CD14-positive monocyte (primary cell): ENCODE measurements around the gene CCDC51. TPM values are rescaled to one million over a fixed set of nuclear protein-coding genes. Genes with fewer than 3 reads are reported as not detected.

Experiments
- DNase-seq, 3 donors: peaks; one replicate each; pipeline ENCODE4 v3.0.0-alpha.2; 2011 to 2022
- H2AFZ ChIP-seq: 2 replicates; pipeline ENCODE4 v1.6.0; 2012; ENCODE audit warnings: mild to moderate bottlenecking, low read depth, low read length, inconsistent platforms; ENCODE audit not compliant: insufficient read depth, poor library complexity, severe bottlenecking
- H3K27ac ChIP-seq, 2 donors: 1 replicate in 1 of 2; 2 replicates in 1 of 2; pipeline ENCODE4 v1.5.1; 2012 to 2013; ENCODE audit warnings: low read length in 2 of 2, control low read depth in 1 of 2, inconsistent platforms in 1 of 2, low read depth in 1 of 2, mild to moderate bottlenecking in 1 of 2
- H3K27me3 ChIP-seq, 2 donors: one replicate each; pipeline versions ENCODE4 v1.6.0 to v1.6.1; 2011 to 2013; ENCODE audit warnings: low read length in 2 of 2; ENCODE audit not compliant: control insufficient read depth in 2 of 2, insufficient read depth in 2 of 2
- H3K36me3 ChIP-seq, 2 donors: replicated peaks in 1 of 2; 1 replicate in 1 of 2; 2 replicates in 1 of 2; pipeline versions ENCODE4 v1.5.1 to v1.6.1; 2012 to 2013; ENCODE audit warnings: low read length in 2 of 2, control low read depth in 1 of 2, inconsistent platforms in 1 of 2, mild to moderate bottlenecking in 1 of 2; ENCODE audit not compliant: insufficient read depth in 2 of 2, control insufficient read depth in 1 of 2
- H3K4me1 ChIP-seq, 2 donors: 1 replicate in 1 of 2; 2 replicates in 1 of 2; pipeline versions ENCODE4 v1.5.1 to v1.6.1; 2012 to 2013; ENCODE audit warnings: low read length in 2 of 2, control low read depth in 1 of 2, inconsistent platforms in 1 of 2, mild to moderate bottlenecking in 1 of 2, moderate library complexity in 1 of 2; ENCODE audit not compliant: insufficient read depth in 2 of 2, control insufficient read depth in 1 of 2
- H3K4me2 ChIP-seq: replicated peaks from 2 replicates; pipeline ENCODE3; 2012; ENCODE audit warnings: low read length, moderate library complexity, mild to moderate bottlenecking; ENCODE audit not compliant: poor library complexity, severe bottlenecking; ENCODE audit errors: extremely low read depth
- H3K4me3 ChIP-seq, 3 experiments: fragments of 200-600 bp in 1 of 3; sonication (generic) in 1 of 3; replicated peaks in 1 of 3; 1 replicate in 2 of 3; 2 replicates in 1 of 3; pipeline ENCODE4 v1.5.1; 2011 to 2013; ENCODE audit warnings: low read length in 3 of 3, mild to moderate bottlenecking in 3 of 3, control low read depth in 2 of 3, low read depth in 2 of 3, inconsistent platforms in 1 of 3, moderate library complexity in 1 of 3
- H3K79me2 ChIP-seq: 2 replicates; pipeline ENCODE4 v1.6.0; 2012; ENCODE audit warnings: mild to moderate bottlenecking, control low read depth, inconsistent platforms, low read length, moderate library complexity; ENCODE audit not compliant: insufficient read depth
- H3K9ac ChIP-seq: 2 replicates; pipeline ENCODE4 v1.6.0; 2017; ENCODE audit warnings: low read length, mild to moderate bottlenecking; ENCODE audit not compliant: insufficient read depth, poor library complexity, severe bottlenecking
- H3K9me3 ChIP-seq, 2 donors: replicated peaks in 1 of 2; 1 replicate in 1 of 2; 2 replicates in 1 of 2; pipeline versions ENCODE4 v1.5.1 to v1.6.1; 2012 to 2013; ENCODE audit warnings: low read length in 2 of 2, control low read depth in 1 of 2; ENCODE audit not compliant: control insufficient read depth in 1 of 2, insufficient read depth in 1 of 2
- H4K20me1 ChIP-seq: 2 replicates; pipeline ENCODE4 v1.6.0; 2012; ENCODE audit warnings: mild to moderate bottlenecking, low read length, control low read depth, moderate library complexity; ENCODE audit not compliant: insufficient read depth
- H3K27ac Mint-ChIP-seq, 7 donors: one replicate each; pipeline ENCODE4 v1.8.0; 2020; ENCODE audit warnings: mild to moderate bottlenecking in 7 of 7, mixed read lengths in 7 of 7, moderate library complexity in 6 of 7, inconsistent platforms in 2 of 7
- H3K27me3 Mint-ChIP-seq, 3 donors: one replicate each; pipeline ENCODE4 v1.8.0; 2021 to 2022; ENCODE audit warnings: low read depth in 3 of 3, mild to moderate bottlenecking in 3 of 3, mixed read lengths in 3 of 3, moderate library complexity in 3 of 3, inconsistent platforms in 1 of 3
- H3K36me3 Mint-ChIP-seq, 2 donors: one replicate each; pipeline ENCODE4 v1.8.0; 2020; ENCODE audit warnings: mixed read lengths in 2 of 2, inconsistent platforms in 1 of 2, mild to moderate bottlenecking in 1 of 2
- H3K4me1 Mint-ChIP-seq: one replicate; pipeline ENCODE4 v1.8.0; 2020; ENCODE audit warnings: mild to moderate bottlenecking, mixed read lengths
- H3K4me3 Mint-ChIP-seq, 2 donors: one replicate each; pipeline ENCODE4 v1.8.0; 2020; ENCODE audit warnings: mild to moderate bottlenecking in 2 of 2, mixed read lengths in 2 of 2, moderate library complexity in 1 of 2
- H3K9me3 Mint-ChIP-seq, 7 donors: one replicate each; pipeline ENCODE4 v1.8.0; 2020 to 2022; ENCODE audit warnings: mixed read lengths in 7 of 7, mild to moderate bottlenecking in 6 of 7, moderate library complexity in 6 of 7, inconsistent platforms in 2 of 7
- CTCF ChIP-seq: fragments of 200-600 bp; IDR thresholded peaks from one replicate; pipeline ENCODE4 v1.8.0; 2022; ENCODE audit warnings: antibody characterized with exemption, mild to moderate bottlenecking
- WGBS: methylation state at CpG from one replicate; pipeline ENCODE4 v1.1.5; 2013; ENCODE audit warnings: missing lambda C conversion rate; ENCODE audit not compliant: insufficient coverage; 5-methylcytosine and 5-hydroxymethylcytosine counted together
- intact Hi-C, 2 donors: fragments of 100-400 bp; cut with micrococcal nuclease; formaldehyde crosslinking; loops; one replicate each; pipeline versions ENCODE4 v1.15.0 to v1.15.1; 2023
- polyA plus RNA-seq, 3 donors: library from polyadenylated mRNA; depleted of rRNA in 1 of 3; unstranded in 2 of 3; stranded (reverse) in 1 of 3; fragments of 300-500 nt in 2 of 3; fragments of >200 nt in 1 of 3; fragmentation: Illumina TruSeq in 2 of 3; gene quantifications; 1 replicate in 2 of 3; 2 replicates in 1 of 3; pipeline ENCODE4 v1.2.3, GENCODE V29; 2012 to 2021

CCDC51 gene
- polyA plus RNA-seq, 3 donors: 3.6 to 5.9 (median 5.4) TPM

GRCh38 chr3:48426401-48426909 is 13.5 kb downstream of the CCDC51 start:
- WGBS: 92% methylated on average over 7 of the region's 11 CpGs
- H3K4me3 Mint-ChIP-seq: no peak overlapping the region
- Histone ChIP-seq H3K27ac (no peak overlapping the region), H3K36me3 (no peaks in the 10 kb centered on the region), H4K20me1 (no peaks in the 10 kb centered on the region), H3K27me3 (peaks cover 3 to 27% of the 10 kb centered on the region in 2 donors), H3K9me3 (no peaks in the 10 kb centered on the region), H3K4me2 (no peak overlapping the region), H3K9ac (no peak overlapping the region), H3K4me3 (no peak overlapping the region), H2AFZ (no peak overlapping the region), H3K79me2 (no peaks in the 10 kb centered on the region), H3K4me1 (peaks cover 7 to 8% of the 10 kb centered on the region in 2 donors)
- peaks cover 24 to 38% (median 28%) of the 10 kb centered on the region in 3 donors for H3K27me3 Mint-ChIP-seq
- intact Hi-C loops: no loop called here
- peaks cover 0 to 5% (median 0%) of the 10 kb centered on the region in 7 donors for H3K9me3 Mint-ChIP-seq
- peaks cover 2 to 4% of the 10 kb centered on the region in 2 donors for H3K36me3 Mint-ChIP-seq
- H3K4me1 Mint-ChIP-seq: peaks cover 9% of the 10 kb centered on the region
- no peak for TF ChIP-seq CTCF
- no peak for DNase-seq
- H3K27ac Mint-ChIP-seq: no peak overlapping the region

- Mint-ChIP-seq H3K36me3 (peaks cover 0 to 3% of the 10 kb centered on the region in 2 donors), H3K9me3 (peaks cover 0 to 5% (median 0%) of the 10 kb centered on the region in 7 donors), H3K27ac (no peak overlapping the region), H3K27me3 (peaks cover 22 to 30% (median 26%) of the 10 kb centered on the region in 3 donors), H3K4me1 (peaks cover 6% of the 10 kb centered on the region), H3K4me3 (no peak overlapping the region)
- peaks cover 3 to 24% of the 10 kb centered on the region in 2 donors for H3K27me3 ChIP-seq
- 94% methylated on average over 10 of the region's 13 CpGs for WGBS
- H3K9ac ChIP-seq: no peak overlapping the region
- no peaks in the 10 kb centered on the region for H3K9me3 ChIP-seq
- H2AFZ ChIP-seq: no peak overlapping the region
- H3K27ac ChIP-seq: no peak overlapping the region
- no peak overlapping the region for H3K4me3 ChIP-seq
- H4K20me1 ChIP-seq: no peaks in the 10 kb centered on the region
- DNase-seq: no peak
- intact Hi-C loops: no loop called here
- TF ChIP-seq CTCF: no peak
- H3K4me2 ChIP-seq: no peak overlapping the region
- H3K4me1 ChIP-seq: peaks cover 7 to 8% of the 10 kb centered on the region in 2 donors
- no peaks in the 10 kb centered on the region for H3K36me3 ChIP-seq
- H3K79me2 ChIP-seq: no peaks in the 10 kb centered on the region
Observed at GRCh38 chr3:48425281-48425812, 14.6 kb downstream of the CCDC51 start.
